Measurements from ENCODE around the gene ACOX2.

- TF ChIP-seq, protein P1, sequence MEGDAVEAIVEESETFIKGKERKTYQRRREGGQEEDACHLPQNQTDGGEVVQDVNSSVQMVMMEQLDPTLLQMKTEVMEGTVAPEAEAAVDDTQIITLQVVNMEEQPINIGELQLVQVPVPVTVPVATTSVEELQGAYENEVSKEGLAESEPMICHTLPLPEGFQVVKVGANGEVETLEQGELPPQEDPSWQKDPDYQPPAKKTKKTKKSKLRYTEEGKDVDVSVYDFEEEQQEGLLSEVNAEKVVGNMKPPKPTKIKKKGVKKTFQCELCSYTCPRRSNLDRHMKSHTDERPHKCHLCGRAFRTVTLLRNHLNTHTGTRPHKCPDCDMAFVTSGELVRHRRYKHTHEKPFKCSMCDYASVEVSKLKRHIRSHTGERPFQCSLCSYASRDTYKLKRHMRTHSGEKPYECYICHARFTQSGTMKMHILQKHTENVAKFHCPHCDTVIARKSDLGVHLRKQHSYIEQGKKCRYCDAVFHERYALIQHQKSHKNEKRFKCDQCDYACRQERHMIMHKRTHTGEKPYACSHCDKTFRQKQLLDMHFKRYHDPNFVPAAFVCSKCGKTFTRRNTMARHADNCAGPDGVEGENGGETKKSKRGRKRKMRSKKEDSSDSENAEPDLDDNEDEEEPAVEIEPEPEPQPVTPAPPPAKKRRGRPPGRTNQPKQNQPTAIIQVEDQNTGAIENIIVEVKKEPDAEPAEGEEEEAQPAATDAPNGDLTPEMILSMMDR (IDR thresholded peaks at IDR 0.05; ENCODE audit: low read depth, low read length, poor library complexity, severe bottlenecking) = no peak
- TF ChIP-seq EZH2phosphoT487 (IDR thresholded peaks at IDR 0.05; ENCODE audit: borderline replicate concordance, low read length) = no peak
These were observed 14.9 kb downstream of the ACOX2 start for GRCh38 chr3:58521917-58522631.

Data from DOHH2 (cell line).